SK-N-MC (cell line): ENCODE data around the gene KRT80.
"Not testable (repeated sequence)": the region's sequence is repeated elsewhere in the genome, so short reads cannot be mapped to it uniquely, and the experiment has no call there.

Source experiments
- DNase-seq: peaks from one replicate; pipeline ENCODE4 v3.0.0-alpha.2; 2011; ENCODE audit warnings: low read depth, low spot score
- H3K27ac ChIP-seq: fragments of 200-600 bp; sonication (generic); 2 replicates; pipeline ENCODE4 v1.5.1; 2016; ENCODE audit warnings: mixed run types
- H3K36me3 ChIP-seq: fragments of 200-600 bp; sonication (generic); 2 replicates; pipeline ENCODE4 v1.6.1; 2017; ENCODE audit warnings: antibody characterized with exemption, low read length, mixed read lengths; ENCODE audit not compliant: insufficient read depth
- H3K4me3 ChIP-seq: fragments of 200-600 bp; sonication (generic); 2 replicates; pipeline ENCODE4 v1.5.1; 2016
- H3K9ac ChIP-seq: fragments of 200-600 bp; sonication (generic); 2 replicates; pipeline ENCODE4 v1.8.0; 2017; ENCODE audit warnings: mixed run types, mixed read lengths; ENCODE audit not compliant: insufficient read length
- H3K9me3 ChIP-seq: fragments of 200-600 bp; sonication (generic); 2 replicates; pipeline ENCODE4 v1.6.1; 2017; ENCODE audit warnings: low read depth, mild to moderate bottlenecking, antibody characterized with exemption, low read length, moderate library complexity, mixed read lengths
- EZH2 ChIP-seq: fragments of 200-600 bp; sonication (generic); IDR thresholded peaks from one replicate; pipeline ENCODE4 v1.6.1; 2017; ENCODE audit warnings: antibody characterized with exemption
- FOXP2 ChIP-seq: optimal IDR thresholded peaks from 2 replicates; pipeline ENCODE3; 2011; ENCODE audit warnings: mild to moderate bottlenecking, moderate library complexity; ENCODE audit not compliant: insufficient read depth; ENCODE audit errors: extremely low read length, control extremely low read depth
- POLR2AphosphoS5 ChIP-seq: IDR thresholded peaks from 2 replicates; pipeline ENCODE4 v1.6.1; 2012; ENCODE audit warnings: mild to moderate bottlenecking, low read depth, low read length, borderline replicate concordance

The KRT80 gene

DNA sequence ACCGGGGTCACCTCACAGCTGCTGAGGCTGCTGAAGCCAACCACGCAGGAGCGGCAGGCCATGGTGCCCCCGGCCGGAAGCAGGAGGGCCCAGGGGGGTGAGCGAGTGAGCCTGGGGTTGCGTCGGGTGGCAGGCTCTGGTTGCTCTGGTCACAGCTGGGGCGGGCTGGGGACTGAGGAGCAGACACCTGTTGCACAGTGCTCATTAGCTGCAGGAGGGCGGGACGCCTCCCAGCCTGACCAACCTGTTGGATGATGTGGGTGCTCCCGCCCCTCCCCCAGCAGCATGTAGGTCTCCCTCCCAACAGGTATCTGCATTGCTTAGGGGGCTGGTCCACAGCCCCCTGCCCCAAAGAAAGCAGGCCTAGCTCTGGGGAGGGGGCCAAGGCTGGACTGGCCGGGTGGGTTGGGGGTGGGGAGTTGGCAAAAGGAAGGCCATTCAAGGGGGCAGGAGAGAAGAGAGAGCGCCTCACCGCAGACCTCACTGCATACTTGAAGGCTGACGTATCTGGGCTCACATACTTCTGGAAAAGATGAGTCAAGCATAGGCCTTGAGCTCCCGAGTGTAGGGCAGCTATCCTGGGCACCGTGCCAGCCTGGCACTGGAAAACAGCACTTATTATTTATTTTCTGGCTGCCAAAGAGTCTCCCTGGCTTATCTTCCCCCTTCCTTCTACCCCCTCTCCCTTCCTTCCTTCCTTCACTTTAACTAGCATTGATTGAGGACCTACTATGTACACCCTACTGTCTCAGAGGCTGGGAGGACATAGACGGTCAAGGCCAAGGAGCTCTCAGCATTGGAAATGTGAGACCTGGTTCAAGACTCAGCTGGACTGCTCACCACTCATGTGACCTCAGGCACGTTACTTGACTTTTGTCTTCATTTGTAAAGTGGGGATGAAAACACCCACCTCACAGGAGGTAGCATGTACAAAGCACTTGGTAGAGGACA, at the start of gene KRT80:
KRT80 (minus strand) TSS at position 174 of the 951 bp plus-strand sequence; CDS start at position 62, 112 bp downstream.
- Histone ChIP-seq H3K9me3 (no peaks in the 10 kb centered on the region), H3K9ac (no peak within 1 kb of the TSS), H3K27ac (no peak within 1 kb of the TSS), H3K4me3 (peak within 1 kb of the TSS; percentile 17; the same call in 1 of the 2 replicates), H3K36me3 (no peaks in the 10 kb centered on the region)
- DNase-seq, result peak; percentile 51
- TF ChIP-seq EZH2 (no peak), FOXP2 (no peak), POLR2AphosphoS5 (no peak)

DNA sequence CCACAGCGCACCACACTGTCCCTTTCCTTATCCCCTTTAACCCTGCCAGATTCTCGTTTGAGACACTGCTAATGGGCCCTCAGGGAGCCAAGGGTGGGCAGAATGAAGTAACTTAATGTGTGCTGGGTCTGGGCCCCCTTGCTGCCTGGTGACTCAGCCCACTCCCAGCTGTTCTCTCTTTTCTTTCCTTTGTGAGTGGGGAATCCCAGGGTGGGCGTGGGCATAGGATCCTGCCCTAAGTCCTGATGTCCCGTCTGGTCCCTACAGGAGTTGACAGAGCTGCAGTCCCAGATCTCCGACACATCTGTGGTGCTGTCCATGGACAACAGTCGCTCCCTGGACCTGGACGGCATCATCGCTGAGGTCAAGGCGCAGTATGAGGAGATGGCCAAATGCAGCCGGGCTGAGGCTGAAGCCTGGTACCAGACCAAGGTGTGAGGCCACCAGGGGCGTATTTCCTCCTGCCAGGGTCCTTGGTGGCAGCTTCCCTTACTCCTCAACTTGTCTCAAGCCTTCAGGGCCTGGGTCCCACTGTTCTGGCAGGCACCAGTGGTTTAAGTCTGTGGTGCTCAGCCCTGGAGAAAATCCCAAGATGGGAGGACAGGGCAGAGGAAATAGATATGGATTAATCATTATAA, 49.5 kb upstream of the KRT80 start:
- H3K9ac ChIP-seq, result no peak overlapping the region
- DNase-seq, result no peak
- H3K27ac ChIP-seq, result no peak overlapping the region
- no peaks in the 10 kb centered on the region for H3K9me3 ChIP-seq
- no peaks in the 10 kb centered on the region for H3K36me3 ChIP-seq
- H3K4me3 ChIP-seq, result no peak overlapping the region
- TF ChIP-seq EZH2 (no peak), FOXP2 (no peak), POLR2AphosphoS5 (no peak)

DNA sequence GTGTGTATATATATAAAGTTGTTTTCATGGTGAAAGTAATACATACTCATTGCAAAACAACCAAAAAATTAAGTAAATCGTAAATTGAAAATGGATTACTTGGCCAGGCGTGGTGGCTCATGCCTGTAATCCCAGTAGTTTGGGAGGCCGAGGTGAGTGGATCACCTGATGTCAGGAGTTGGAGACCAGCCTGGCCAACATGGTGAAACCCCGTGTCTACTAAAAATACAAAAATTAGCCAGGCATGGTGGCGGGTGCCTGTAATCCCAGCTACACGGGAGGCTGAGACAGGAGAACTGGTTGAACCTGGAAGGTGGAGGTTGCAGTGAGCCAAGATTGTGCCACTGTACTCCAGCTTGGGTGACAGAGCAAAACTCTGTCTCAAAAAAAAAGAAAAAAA, 48.4 kb upstream of the KRT80 start:
- not testable (repeated sequence) for H3K9me3 ChIP-seq, DNase-seq, H3K27ac ChIP-seq, H3K4me3 ChIP-seq, H3K9ac ChIP-seq, H3K36me3 ChIP-seq

DNA sequence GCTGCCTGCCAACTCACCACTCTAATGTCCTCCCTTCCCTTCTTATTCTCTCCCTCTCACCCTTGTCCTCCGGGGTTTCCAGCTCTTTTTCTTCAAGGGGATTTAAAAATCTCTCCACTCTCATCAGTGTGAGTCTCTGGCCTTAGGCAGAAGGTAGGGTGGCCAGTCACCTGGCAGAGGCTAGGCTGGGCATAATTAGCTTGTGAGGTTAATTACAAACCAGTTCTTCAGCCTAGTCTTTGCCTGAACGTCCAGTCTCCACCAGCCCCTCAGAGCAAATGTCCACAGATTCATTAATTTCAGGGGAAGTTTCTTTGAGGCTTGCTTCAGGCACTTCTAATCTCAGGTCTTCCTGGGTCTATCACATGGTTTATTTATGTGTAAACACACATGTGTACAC, 48.0 kb upstream of the KRT80 start:
- Histone ChIP-seq H3K36me3 (no peaks in the 10 kb centered on the region), H3K4me3 (no peak overlapping the region), H3K27ac (no peak overlapping the region), H3K9me3 (no peaks in the 10 kb centered on the region), H3K9ac (no peak overlapping the region)
- TF ChIP-seq FOXP2, result no peak
- no peak for TF ChIP-seq EZH2
- TF ChIP-seq POLR2AphosphoS5, result no peak
- no peak for DNase-seq

GRCh38 chr12:52238916-52239646, 47.3 kb upstream of the KRT80 start:
- Histone ChIP-seq H3K9ac (no peak overlapping the region), H3K9me3 (no peaks in the 10 kb centered on the region), H3K4me3 (no peak overlapping the region), H3K36me3 (no peaks in the 10 kb centered on the region), H3K27ac (no peak overlapping the region)
- TF ChIP-seq POLR2AphosphoS5 (no peak), FOXP2 (no peak), EZH2 (no peak)
- no peak for DNase-seq

DNA sequence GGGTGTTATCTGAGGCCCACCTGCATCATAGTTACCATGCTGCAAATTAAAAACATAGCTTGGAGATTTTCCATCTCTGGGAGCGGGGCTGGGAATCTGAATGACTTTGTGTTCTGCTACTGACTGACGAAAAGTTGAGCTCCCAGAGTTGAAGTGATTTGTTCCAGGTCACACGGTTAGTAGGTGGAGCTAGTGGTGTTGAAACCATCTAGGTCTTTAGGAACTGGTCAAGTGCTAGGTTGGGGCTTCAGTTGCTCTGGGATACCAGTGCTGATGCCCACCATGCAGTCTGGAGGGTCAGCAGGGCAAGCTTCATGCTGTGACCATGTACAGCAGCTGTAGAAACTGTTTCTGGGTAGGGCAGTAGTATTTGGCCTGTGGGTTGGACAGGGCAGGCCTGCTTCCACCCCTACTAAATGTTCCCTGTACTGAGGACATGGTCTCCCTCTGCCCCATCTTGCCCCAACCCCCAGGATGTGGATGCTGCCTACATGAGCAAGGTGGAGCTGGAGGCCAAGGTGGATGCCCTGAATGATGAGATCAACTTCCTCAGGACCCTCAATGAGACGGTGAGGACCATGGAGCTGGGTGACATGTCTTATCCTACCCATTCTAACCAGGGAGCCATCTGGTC, 46.5 kb upstream of the KRT80 start:
- no peaks in the 10 kb centered on the region for H3K36me3 ChIP-seq
- no peak overlapping the region for H3K9ac ChIP-seq
- no peak overlapping the region for H3K27ac ChIP-seq
- no peak for DNase-seq
- no peaks in the 10 kb centered on the region for H3K9me3 ChIP-seq
- TF ChIP-seq POLR2AphosphoS5 (no peak), EZH2 (no peak), FOXP2 (no peak)
- no peak overlapping the region for H3K4me3 ChIP-seq

- no peak for DNase-seq
- H3K4me3 ChIP-seq, result no peak overlapping the region
- H3K36me3 ChIP-seq, result no peaks in the 10 kb centered on the region
- H3K27ac ChIP-seq, result no peak overlapping the region
- no peak overlapping the region for H3K9ac ChIP-seq
- TF ChIP-seq POLR2AphosphoS5 (no peak), FOXP2 (no peak), EZH2 (no peak)
- no peaks in the 10 kb centered on the region for H3K9me3 ChIP-seq
Measured at GRCh38 chr12:52236386-52237050, 44.7 kb upstream of the KRT80 start.
